GM21515 (cell line): ENCODE data around the gene PPARGC1A.
A peak's percentile ranks its signal among the peaks of the same experiment; 100 is the strongest.

ENCODE experiments used
- ATAC-seq: cut with Tn5 transposase; IDR thresholded peaks from one replicate; pipeline ENCODE4 v1.9.1; 2021; ENCODE audit not compliant: unreplicated experiment

The PPARGC1A gene

GRCh38 chr4:23911675-23912455, 22.0 kb upstream of the PPARGC1A start:
- ATAC-seq: peak; percentile 57

- no peak for ATAC-seq
Observed at GRCh38 chr4:23909671-23910070, 19.8 kb upstream of the PPARGC1A start.

- ATAC-seq: no peak
Observed at GRCh38 chr4:23906839-23907238, 17.0 kb upstream of the PPARGC1A start.

- no peak for ATAC-seq
Observed at GRCh38 chr4:23904639-23905071, 14.8 kb upstream of the PPARGC1A start.

GRCh38 chr4:23903859-23904438, 14.1 kb upstream of the PPARGC1A start:
- ATAC-seq: no peak

- no peak for ATAC-seq
Observed at GRCh38 chr4:23902222-23902804, 12.5 kb upstream of the PPARGC1A start.

GRCh38 chr4:23900636-23901035, 10.8 kb upstream of the PPARGC1A start:
- ATAC-seq: no peak

GRCh38 chr4:23899565-23899964, 9.7 kb upstream of the PPARGC1A start:
- ATAC-seq: no peak

GRCh38 chr4:23897564-23898109, 7.8 kb upstream of the PPARGC1A start:
- ATAC-seq: no peak

GRCh38 chr4:23894021-23894420, 4.2 kb upstream of the PPARGC1A start:
- no peak for ATAC-seq

- ATAC-seq: no peak
Observed at GRCh38 chr4:23891064-23891421, 1.2 kb upstream of the PPARGC1A start.

- no peak for ATAC-seq
Observed at GRCh38 chr4:23890369-23891063, 669 bp upstream of the PPARGC1A start.

- no peak for ATAC-seq
Observed at GRCh38 chr4:23889391-23889790, 456 bp downstream of the PPARGC1A start.

- no peak for ATAC-seq
Observed at GRCh38 chr4:23888421-23889319, 1.2 kb downstream of the PPARGC1A start.

- no peak for ATAC-seq
Observed at GRCh38 chr4:23887989-23888388, 1.9 kb downstream of the PPARGC1A start.

GRCh38 chr4:23887173-23887572, 2.7 kb downstream of the PPARGC1A start:
- no peak for ATAC-seq

GRCh38 chr4:23885943-23886590, 3.8 kb downstream of the PPARGC1A start:
- ATAC-seq: no peak

- no peak for ATAC-seq
Observed at GRCh38 chr4:23884741-23885140, 5.1 kb downstream of the PPARGC1A start.

- ATAC-seq: no peak
Observed at GRCh38 chr4:23884261-23884660, 5.6 kb downstream of the PPARGC1A start.

- no peak for ATAC-seq
Observed at GRCh38 chr4:23882976-23883531, 6.8 kb downstream of the PPARGC1A start.
